Renal cortex interstitium (tissue), 11 donors: ENCODE results near the gene PABPN1. TPM values are rescaled to one million over a fixed set of nuclear protein-coding genes. Genes with fewer than 3 reads are reported as not detected.

Experiments
- DNase-seq, 11 donors: peaks; one replicate each; pipeline ENCODE4 v3.0.0-alpha.2; 2013; ENCODE audit warnings: low read depth in 9 of 11, low spot score in 4 of 11; ENCODE audit errors: extremely low read depth in 1 of 11
- polyA plus RNA-seq, 3 donors: library from polyadenylated mRNA; unstranded; fragments of 120-200 nt; gene quantifications; one replicate each; pipeline ENCODE4 v1.2.1, GENCODE V29; 2013; ENCODE audit not compliant: insufficient read length in 3 of 3

The PABPN1 gene
- polyA plus RNA-seq, 3 donors, result 274 to 348 (median 280) TPM

GRCh38 chr14:23296012-23296777 is 25.1 kb upstream of the PABPN1 start:
- DNase-seq, result no peak

- DNase-seq, result no peak
Measured at GRCh38 chr14:23297096-23297495, 24.2 kb upstream of the PABPN1 start.

GRCh38 chr14:23297611-23298277 is 23.5 kb upstream of the PABPN1 start:
- DNase-seq, result no peak

GRCh38 chr14:23299211-23299957 is 21.9 kb upstream of the PABPN1 start:
- DNase-seq, result peak in 2 of 11 donors; percentile 35 to 46

- DNase-seq, result no peak
Measured at GRCh38 chr14:23299986-23300686, 21.1 kb upstream of the PABPN1 start.

GRCh38 chr14:23300687-23301223 is 20.5 kb upstream of the PABPN1 start:
- DNase-seq, result peak in 1 of 11 donors; percentile 15

GRCh38 chr14:23301288-23301968 is 19.8 kb upstream of the PABPN1 start:
- DNase-seq, result peak; percentile 95 to 98 (median 98)

- DNase-seq, result no peak
Measured at GRCh38 chr14:23301969-23302289, 19.3 kb upstream of the PABPN1 start.

- peak in 4 of 11 donors; percentile 24 to 60 (median 53) for DNase-seq
Measured at GRCh38 chr14:23302290-23303225, 18.7 kb upstream of the PABPN1 start, which contains the start of gene PPP1R3E. PPP1R3E (minus strand) TSS chr14:23302859; CDS start chr14:23302576, 283 bp downstream.

- DNase-seq, result peak in 10 of 11 donors; percentile 82 to 91 (median 89)
Measured at GRCh38 chr14:23306412-23307145, 14.7 kb upstream of the PABPN1 start, which contains the start of gene BCL2L2. BCL2L2 (plus strand) TSS chr14:23306833; CDS start chr14:23307768, 935 bp downstream.

- no peak for DNase-seq
Measured at GRCh38 chr14:23307146-23307530, 14.1 kb upstream of the PABPN1 start.

GRCh38 chr14:23307687-23308644 is 13.3 kb upstream of the PABPN1 start:
- DNase-seq, result no peak

GRCh38 chr14:23308721-23309445 is 12.4 kb upstream of the PABPN1 start:
- no peak for DNase-seq

GRCh38 chr14:23310546-23310945 is 10.7 kb upstream of the PABPN1 start:
- no peak for DNase-seq

- no peak for DNase-seq
Measured at GRCh38 chr14:23316300-23316699, 5.0 kb upstream of the PABPN1 start.
